ENCODE measurements around the gene CTCFL. TPM values are rescaled to one million over a fixed set of nuclear protein-coding genes. Genes with fewer than 3 reads are reported as not detected.

Gene CTCFL
- total and polyA plus RNA-seq, 2 of the 8 experiments (the other 6 are each of a cell fraction or from before 2014, with no cell fraction given) = 0.30 to 0.80 TPM

DNA sequence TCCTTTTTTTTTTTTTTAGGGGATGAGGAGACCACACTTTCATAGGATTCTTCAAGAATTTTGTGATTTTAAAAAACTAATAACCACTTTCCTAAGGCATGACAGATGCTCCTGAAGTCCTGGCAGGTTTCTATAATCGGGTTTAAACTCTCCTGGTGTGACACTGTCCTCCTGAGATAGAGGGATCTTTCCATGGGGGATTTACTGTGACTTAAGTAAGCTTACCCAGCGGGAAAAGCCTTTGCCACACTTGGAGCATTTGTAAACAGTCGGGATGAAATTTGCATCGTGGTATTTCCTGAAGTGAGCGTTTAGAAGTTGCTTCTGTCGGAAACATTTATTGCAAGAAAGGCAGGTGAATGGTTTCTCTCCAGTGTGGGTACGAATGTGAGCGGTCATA is 16.6 kb downstream of the CTCFL start (continued):
- no peak for TF ChIP-seq HDAC2 (IDR thresholded peaks at IDR 0.05; ENCODE audit: borderline replicate concordance in 1 of 2, low read depth in 2 of 2, low read length in 2 of 2)
- no peak for TF ChIP-seq KDM5A (IDR thresholded peaks at IDR 0.05; ENCODE audit: low read length)
- TF ChIP-seq EGR1 (IDR thresholded peaks at IDR 0.05; ENCODE audit: borderline replicate concordance, low read depth, low read length) = no peak
- no peak for TF ChIP-seq E2F6 (IDR thresholded peaks at IDR 0.05)
- no peak for TF ChIP-seq MAFK (IDR thresholded peaks at IDR 0.05; ENCODE audit: low read depth, low read length)
- TF ChIP-seq MAX (IDR thresholded peaks at IDR 0.05) = no peak

Measured in H1 (cell line).